ENCODE measurements around the gene SRRM2. TPM values are rescaled to one million over a fixed set of nuclear protein-coding genes. Genes with fewer than 3 reads are reported as not detected.
A peak's percentile ranks its signal among the peaks of the same experiment; 100 is the strongest.

Gene SRRM2
- total and polyA plus RNA-seq, 9 of the 15 experiments (the other 6 are each of a cell fraction or from before 2014, with no cell fraction given), result 26.7 to 563 (median 81.1) TPM

- Histone ChIP-seq H3K27ac (ENCODE audit: extremely low read depth, low read depth, low read length) (no peak overlapping the region), H3K9me1 (ENCODE audit: control insufficient read depth, insufficient read depth, low read length) (no peaks in the 10 kb centered on the region), H3K9me3 (replicated peaks; ENCODE audit: control insufficient read depth, insufficient read depth, low read depth, low read length) (no peaks in the 10 kb centered on the region), H3K36me3 (ENCODE audit: control insufficient read depth, insufficient read depth, low read length) (peaks cover 63% of the 10 kb centered on the region), H3K4me2 (ENCODE audit: insufficient read depth, low read length) (no peak overlapping the region), H3K4me1 (replicated peaks in 1 of 2; ENCODE audit: control insufficient read depth in 2 of 2, insufficient read depth in 2 of 2, low read length in 2 of 2) (peaks cover 12 to 53% of the 10 kb centered on the region in 2 experiments; a peak in 4 of 5 replicates), H3K9ac (ENCODE audit: insufficient read depth in 1 of 2, low read depth in 2 of 2, low read length in 2 of 2) (peak overlapping the region in 1 of 2 experiments; percentile 94; a peak in 1 of 4 replicates), H3K27me3 (ENCODE audit: control insufficient read depth in 2 of 2, insufficient read depth in 2 of 2, low read length in 2 of 2) (no peaks in the 10 kb centered on the region), H2AFZ (ENCODE audit: low read depth, low read length) (no peak overlapping the region), H3K4me3 (no peak overlapping the region), H3K79me2 (ENCODE audit: control insufficient read depth, insufficient read depth, low read length) (peaks cover 42% of the 10 kb centered on the region), H4K20me1 (replicated peaks; ENCODE audit: control insufficient read depth, insufficient read depth, low read length) (peaks cover 11% of the 10 kb centered on the region; the same call in 1 of the 2 replicates)
- POLR2A ChIA-PET, result interaction anchor here (0.6 to 3.9 kb wide), 7 partner anchors 9 to 22 kb away, joined by 3 to 28 read pairs (median 6); partner anchors contain the start of gene SRRM2
- FAIRE-seq (no peak), DNase-seq (ENCODE audit: extremely low read depth in 1 of 4, low spot score in 3 of 4) (no peak), ATAC-seq (no peak)
- TF ChIP-seq RBFOX2 (IDR thresholded peaks at IDR 0.05; ENCODE audit: low read depth, low read length) (peak; percentile 41; the same call in 1 of the 2 replicates), ZNF239 (CRISPR knock-in tag; IDR thresholded peaks at IDR 0.05) (no peak), NONO (IDR thresholded peaks at IDR 0.05; ENCODE audit: low read depth in 2 of 2, low read length in 1 of 2) (no peak), ZNF561 (CRISPR knock-in tag; conservative IDR thresholded peaks at IDR 0.05) (no peak)
- BruUV-seq (replicated peaks), result no TSS peak
- intact Hi-C loops (cut with micrococcal nuclease) (loop anchor here (5.0 kb wide), 1 partner anchor 42 kb away; the partner anchor contains the start of gene PRSS21), in situ Hi-C loops (cut with MboI) (no loop called here)
- 87% methylated on average over 6 of the region's 7 CpGs for WGBS (ENCODE audit: insufficient coverage, low coverage, missing lambda C conversion rate)
- CTCF ChIA-PET (ENCODE audit: low intra/inter-chr PET ratio), result no interaction called here
Observed at GRCh38 chr16:2775131-2775716, 22.8 kb downstream of the SRRM2 start.
